H7 (cell line): ENCODE data around the gene DCAF16. TPM values are rescaled to one million over a fixed set of nuclear protein-coding genes. Genes with fewer than 3 reads are reported as not detected.
"Not testable (repeated sequence)": the region's sequence is repeated elsewhere in the genome, so short reads cannot be mapped to it uniquely, and the experiment has no call there.

Source experiments
- DNase-seq: peaks from one replicate; pipeline ENCODE4 v3.0.0; 2012
- H3K27me3 ChIP-seq: 2 replicates; pipeline ENCODE4 v1.6.0; 2011; ENCODE audit warnings: mild to moderate bottlenecking, low read length; ENCODE audit not compliant: control insufficient read depth, insufficient read depth
- H3K36me3 ChIP-seq: replicated peaks from 2 replicates; pipeline ENCODE4 v1.5.1; 2011; ENCODE audit warnings: low read length; ENCODE audit not compliant: control insufficient read depth, insufficient read depth
- H3K4me3 ChIP-seq: 2 replicates; pipeline ENCODE4 v1.5.1; 2011; ENCODE audit warnings: low read depth, mild to moderate bottlenecking, control low read depth, low read length, moderate library complexity; ENCODE audit not compliant: insufficient read depth
- total RNA-seq: library from RNA; depleted of rRNA; stranded (reverse); fragments of >200 nt; shearing (Covaris generic); gene quantifications from 2 replicates; pipeline ENCODE4 v1.2.3, GENCODE V29; 2014; rRNA removed

DCAF16 gene
- 26.1 and 31.1 TPM in 2 replicates for total RNA-seq

- DNase-seq = peak; percentile 93
- Histone ChIP-seq H3K27me3 (no peaks in the 10 kb centered on the region), H3K36me3 (no peaks in the 10 kb centered on the region), H3K4me3 (peak within 1 kb of the TSS; percentile 78)
Observed at GRCh38 chr4:17810260-17811077, at the start of gene DCAF16, which contains the start of gene NCAPG. Gene DCAF16, minus strand, starts transcription at chr4:17810757. Its CDS starts 6,616 bp downstream, at chr4:17804141. Gene NCAPG, plus strand, starts transcription at chr4:17810979. Its CDS starts 99 bp downstream, at chr4:17811078.

- DNase-seq = no peak
- Histone ChIP-seq H3K36me3 (no peaks in the 10 kb centered on the region), H3K4me3 (no peak overlapping the region), H3K27me3 (no peaks in the 10 kb centered on the region)
Observed at GRCh38 chr4:17859793-17860406, 49.3 kb upstream of the DCAF16 start.

- Histone ChIP-seq H3K27me3 (no peaks in the 10 kb centered on the region), H3K36me3 (no peaks in the 10 kb centered on the region), H3K4me3 (no peak overlapping the region)
- no peak for DNase-seq
Observed at GRCh38 chr4:17854036-17854435, 43.5 kb upstream of the DCAF16 start.

GRCh38 chr4:17851959-17852358 is 41.4 kb upstream of the DCAF16 start:
- no peaks in the 10 kb centered on the region for H3K27me3 ChIP-seq
- DNase-seq = no peak
- H3K36me3 ChIP-seq = no peaks in the 10 kb centered on the region
- H3K4me3 ChIP-seq = no peak overlapping the region

DNA sequence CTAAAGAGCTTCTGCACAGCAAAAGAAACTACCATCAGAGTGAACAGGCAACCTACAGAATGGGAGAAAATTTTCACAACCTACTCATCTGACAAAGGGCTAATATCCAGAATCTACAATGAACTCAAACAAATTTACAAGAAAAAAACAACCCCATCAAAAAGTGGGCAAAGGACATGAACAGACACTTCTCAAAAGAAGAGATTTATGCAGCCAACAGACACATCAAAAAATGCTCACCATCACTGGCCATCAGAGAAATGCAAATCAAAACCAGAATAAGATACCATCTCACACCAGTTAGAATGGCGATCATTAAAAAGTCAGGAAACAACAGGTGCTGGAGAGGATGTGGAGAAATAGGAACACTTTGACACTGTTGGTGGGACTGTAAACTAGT is 39.7 kb upstream of the DCAF16 start:
- H3K27me3 ChIP-seq, H3K4me3 ChIP-seq, H3K36me3 ChIP-seq, DNase-seq: not testable (repeated sequence)

- H3K4me3 ChIP-seq = no peak overlapping the region
- no peaks in the 10 kb centered on the region for H3K27me3 ChIP-seq
- no peak for DNase-seq
- H3K36me3 ChIP-seq = peaks cover 4% of the 10 kb centered on the region; the same call in 1 of the 2 replicates
Observed at GRCh38 chr4:17846266-17846665, 35.7 kb upstream of the DCAF16 start.

- Histone ChIP-seq H3K27me3 (no peaks in the 10 kb centered on the region), H3K4me3 (no peak overlapping the region), H3K36me3 (peaks cover 4% of the 10 kb centered on the region)
- DNase-seq = no peak
Observed at GRCh38 chr4:17823871-17824669, 13.5 kb upstream of the DCAF16 start.

GRCh38 chr4:17817027-17817426 is 6.5 kb upstream of the DCAF16 start:
- DNase-seq = no peak
- no peaks in the 10 kb centered on the region for H3K27me3 ChIP-seq
- peaks cover 3% of the 10 kb centered on the region for H3K36me3 ChIP-seq
- no peak overlapping the region for H3K4me3 ChIP-seq

- Histone ChIP-seq H3K27me3 (no peaks in the 10 kb centered on the region), H3K4me3 (no peak overlapping the region), H3K36me3 (peaks cover 3% of the 10 kb centered on the region)
- DNase-seq = no peak
Observed at GRCh38 chr4:17816142-17816541, 5.6 kb upstream of the DCAF16 start.

- Histone ChIP-seq H3K4me3 (no peak overlapping the region), H3K36me3 (peaks cover 3% of the 10 kb centered on the region), H3K27me3 (no peaks in the 10 kb centered on the region)
- DNase-seq = no peak
Observed at GRCh38 chr4:17814140-17814539, 3.6 kb upstream of the DCAF16 start.

DNA sequence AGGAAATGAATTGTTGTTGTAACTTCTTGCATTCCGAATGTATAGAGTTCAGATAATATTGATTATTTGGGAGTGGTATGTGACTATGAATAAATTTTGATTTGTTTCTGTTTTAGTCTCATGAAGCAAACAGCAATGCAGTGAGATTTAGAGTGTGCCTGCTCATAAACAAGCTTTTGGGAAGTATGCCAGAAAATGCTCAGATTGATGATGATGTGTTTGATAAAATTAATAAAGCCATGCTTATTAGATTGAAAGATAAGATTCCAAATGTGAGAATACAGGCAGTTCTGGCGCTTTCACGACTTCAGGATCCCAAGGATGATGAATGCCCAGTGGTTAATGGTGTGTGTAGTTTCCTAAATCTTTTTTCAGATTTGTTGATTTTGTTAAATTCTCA is 2.2 kb upstream of the DCAF16 start:
- no peaks in the 10 kb centered on the region; the same call in 1 of the 2 replicates for H3K36me3 ChIP-seq
- H3K4me3 ChIP-seq = no peak overlapping the region; the same call in 1 of the 2 replicates
- DNase-seq = no peak
- no peaks in the 10 kb centered on the region for H3K27me3 ChIP-seq

- Histone ChIP-seq H3K4me3 (peak overlapping the region; percentile 78), H3K27me3 (no peaks in the 10 kb centered on the region), H3K36me3 (no peaks in the 10 kb centered on the region; the same call in 1 of the 2 replicates)
- DNase-seq = no peak
Observed at GRCh38 chr4:17812125-17812524, 1.6 kb upstream of the DCAF16 start.

DNA sequence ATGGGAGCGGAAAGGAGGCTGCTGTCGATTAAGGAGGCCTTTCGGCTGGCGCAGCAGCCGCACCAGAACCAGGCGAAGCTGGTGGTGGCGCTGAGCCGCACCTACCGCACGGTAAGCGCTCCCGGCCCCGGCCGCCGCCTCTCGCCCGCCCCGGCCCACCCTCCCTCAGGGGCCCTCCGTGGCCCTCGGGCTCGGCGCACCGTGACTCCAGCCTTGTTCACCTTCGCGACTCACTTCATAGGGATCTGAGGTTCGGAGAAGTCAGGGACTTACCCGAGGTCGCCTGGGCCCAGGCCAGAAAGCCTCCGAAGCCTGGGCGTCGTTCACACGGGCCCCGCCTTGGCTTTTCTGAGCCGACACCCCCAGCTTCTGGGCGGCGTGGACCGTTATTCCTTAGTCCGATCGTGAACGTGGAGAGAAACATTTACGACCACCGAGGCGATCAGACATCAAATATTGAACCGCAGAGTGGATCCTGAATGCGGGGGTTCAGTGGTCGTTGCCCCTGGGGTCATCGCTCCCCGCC is 584 bp upstream of the DCAF16 start:
- Histone ChIP-seq H3K4me3 (peak overlapping the region; percentile 78), H3K27me3 (no peaks in the 10 kb centered on the region), H3K36me3 (no peaks in the 10 kb centered on the region; the same call in 1 of the 2 replicates)
- no peak for DNase-seq

- no peak for DNase-seq
- H3K4me3 ChIP-seq = peak overlapping the region; percentile 78
- no peaks in the 10 kb centered on the region for H3K36me3 ChIP-seq
- no peaks in the 10 kb centered on the region for H3K27me3 ChIP-seq
Observed at GRCh38 chr4:17809667-17810066, 890 bp downstream of the DCAF16 start.
